ENCODE data around the gene RHOB. TPM values are rescaled to one million over a fixed set of nuclear protein-coding genes. Genes with fewer than 3 reads are reported as not detected.
A peak's percentile ranks its signal among the peaks of the same experiment; 100 is the strongest.

Gene RHOB
- total and polyA plus RNA-seq, 2 of the 13 experiments (the other 11 are each of a cell fraction or from before 2014, with no cell fraction given) = 192 to 268 TPM

GRCh38 chr2:20446255-20446916 is 488 bp upstream of the RHOB start (continued):
- TF ChIP-seq ZBTB49 (CRISPR knock-in tag; IDR thresholded peaks at IDR 0.05; ENCODE audit: borderline replicate concordance) (no peak), ZNF557 (CRISPR knock-in tag; IDR thresholded peaks at IDR 0.05) (no peak), HMG20B (CRISPR knock-in tag; conservative IDR thresholded peaks at IDR 0.05) (no peak), HOXA7 (CRISPR knock-in tag; IDR thresholded peaks at IDR 0.05) (no peak), HDAC6 (IDR thresholded peaks at IDR 0.05; ENCODE audit: low read depth, low read length) (no peak), ZNF430 (CRISPR knock-in tag; IDR thresholded peaks at IDR 0.05) (peak; percentile 73), ZNF451 (CRISPR knock-in tag; IDR thresholded peaks at IDR 0.05) (no peak), GPN1 (CRISPR knock-in tag; IDR thresholded peaks at IDR 0.05; ENCODE audit: borderline replicate concordance) (no peak), ZNF772 (CRISPR knock-in tag; IDR thresholded peaks at IDR 0.05) (no peak), RNF219 (CRISPR knock-in tag; IDR thresholded peaks at IDR 0.05) (peak; percentile 60; the same call in 1 of the 2 replicates), IRX3 (CRISPR knock-in tag; IDR thresholded peaks at IDR 0.05; ENCODE audit: borderline replicate concordance, low read depth) (no peak), NAIF1 (CRISPR knock-in tag; IDR thresholded peaks at IDR 0.05; ENCODE audit: borderline replicate concordance) (peak; percentile 65; the same call in 1 of the 2 replicates), ZNF530 (CRISPR knock-in tag; IDR thresholded peaks at IDR 0.05; ENCODE audit: low read depth) (no peak), ZFP36L1 (CRISPR knock-in tag; IDR thresholded peaks at IDR 0.05) (no peak), ZKSCAN5 (CRISPR knock-in tag; IDR thresholded peaks at IDR 0.05) (no peak), ZNF576 (CRISPR knock-in tag; IDR thresholded peaks at IDR 0.05) (no peak), HDAC2 (CRISPR knock-in tag; IDR thresholded peaks at IDR 0.05) (0 out of 2 replicates have a peak, but pooled peaks have one; percentile 30), PHB2 (IDR thresholded peaks at IDR 0.05; ENCODE audit: partially characterized antibody) (no peak), KDM1A (CRISPR knock-in tag; IDR thresholded peaks at IDR 0.05) (no peak), ZNF746 (CRISPR knock-in tag; IDR thresholded peaks at IDR 0.05) (peak; percentile 56; the same call in 1 of the 2 replicates), ZNF800 (CRISPR knock-in tag; IDR thresholded peaks at IDR 0.05) (no peak), SMC3 (IDR thresholded peaks at IDR 0.05; ENCODE audit: low read length) (no peak), ZMAT5 (CRISPR knock-in tag; IDR thresholded peaks at IDR 0.05; ENCODE audit: borderline replicate concordance, low read depth) (no peak), ETV5 (CRISPR knock-in tag; IDR thresholded peaks at IDR 0.05; ENCODE audit: borderline replicate concordance) (no peak), PPARG (CRISPR knock-in tag; conservative IDR thresholded peaks at IDR 0.05) (no peak)
